Stimulated activated CD4-positive, alpha-beta T cell treated with anti-CD3 and anti-CD28 coated beads, Interleukin-4, amount 100 ng/mL, for 4 hours (primary cell): ENCODE results near the gene FKBP1B.
"Not testable (repeated sequence)": the region's sequence is repeated elsewhere in the genome, so short reads cannot be mapped to it uniquely, and the experiment has no call there.

Experiments used
- DNase-seq, 2 experiments: peaks; one replicate each; pipeline ENCODE4 v3.0.0-alpha.2; 2020

Gene FKBP1B

DNA sequence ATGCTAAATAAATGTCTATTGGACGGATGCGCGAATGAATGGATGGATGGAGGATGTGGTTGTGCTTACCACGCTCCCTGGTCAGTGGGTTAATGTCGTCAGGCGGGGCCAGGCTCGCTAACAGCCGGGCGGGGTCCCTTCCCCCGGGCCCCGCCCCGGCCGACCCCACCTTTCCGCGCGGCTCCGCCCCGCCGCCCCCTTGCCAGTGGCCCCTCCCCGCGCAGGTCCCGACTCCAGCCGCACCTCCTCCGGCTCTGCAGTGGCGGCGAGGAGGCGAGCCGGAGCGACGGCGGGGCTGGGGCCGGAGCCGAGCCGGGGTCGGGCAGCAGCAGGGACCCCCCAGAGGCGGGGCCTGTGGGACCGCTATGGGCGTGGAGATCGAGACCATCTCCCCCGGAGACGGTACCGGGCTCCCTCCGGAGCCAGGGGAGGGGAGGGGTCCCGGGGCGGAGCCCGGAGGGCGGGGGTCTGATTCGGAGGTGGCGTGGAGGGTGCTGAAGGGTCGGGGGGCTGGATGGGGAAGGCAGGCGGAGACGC lies at the start of gene FKBP1B:
Gene FKBP1B (plus strand): TSS at position 257 of the 537 bp plus-strand sequence. CDS start 109 bp downstream, at position 366.
- peak; percentile 30 to 48 for DNase-seq

DNA sequence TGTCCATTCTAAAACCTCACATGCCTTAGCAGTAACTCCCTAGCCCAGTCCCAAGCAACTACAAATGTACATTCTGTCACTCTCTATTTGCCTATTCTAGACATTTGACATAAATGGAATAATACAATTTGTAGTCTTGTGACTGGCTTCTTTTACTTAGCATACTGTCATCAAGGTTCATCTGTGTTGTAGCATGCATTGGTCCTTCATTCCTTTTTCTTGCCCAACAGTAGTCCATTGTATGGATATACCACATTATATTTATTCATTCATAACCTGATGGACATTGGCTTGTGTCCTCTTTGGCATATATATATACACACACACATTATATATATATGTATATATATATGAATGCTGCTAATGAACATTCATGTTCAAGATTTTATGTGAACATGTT lies 41.8 kb upstream of the FKBP1B start:
- no peak for DNase-seq

DNA sequence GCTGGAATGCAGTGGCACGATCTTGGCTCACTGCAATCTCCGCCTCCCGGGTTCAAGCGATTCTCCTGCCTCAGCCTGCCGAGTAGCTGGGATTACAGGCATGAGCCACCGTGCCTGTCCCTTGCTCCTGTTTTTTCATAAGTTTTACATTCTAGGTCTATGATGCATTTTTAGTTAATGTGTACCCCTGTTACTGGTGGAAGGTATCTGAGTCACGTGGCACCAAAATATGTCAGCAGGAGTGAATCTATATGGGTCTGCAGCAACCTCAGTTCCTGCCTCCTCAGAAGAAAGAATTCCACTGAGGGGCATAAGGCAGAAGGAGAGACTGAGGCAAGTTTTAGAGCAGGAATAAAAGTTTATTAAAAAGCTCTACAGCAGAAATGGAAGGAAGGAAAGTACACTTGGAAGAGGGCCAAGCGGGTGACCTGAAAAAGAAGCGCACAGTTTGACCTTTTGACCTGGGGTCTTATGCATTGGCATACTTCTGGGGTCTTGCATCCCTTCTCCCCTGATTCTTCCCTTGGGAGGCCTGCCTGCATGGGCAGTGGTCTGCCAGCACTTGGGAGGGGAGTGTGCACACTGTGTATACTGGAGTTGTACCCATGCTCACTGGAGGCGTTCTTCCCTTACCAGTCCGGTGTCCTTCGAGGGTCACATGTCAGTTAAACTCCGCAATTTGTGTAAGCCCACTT lies 40.7 kb upstream of the FKBP1B start:
- DNase-seq = no peak

DNA sequence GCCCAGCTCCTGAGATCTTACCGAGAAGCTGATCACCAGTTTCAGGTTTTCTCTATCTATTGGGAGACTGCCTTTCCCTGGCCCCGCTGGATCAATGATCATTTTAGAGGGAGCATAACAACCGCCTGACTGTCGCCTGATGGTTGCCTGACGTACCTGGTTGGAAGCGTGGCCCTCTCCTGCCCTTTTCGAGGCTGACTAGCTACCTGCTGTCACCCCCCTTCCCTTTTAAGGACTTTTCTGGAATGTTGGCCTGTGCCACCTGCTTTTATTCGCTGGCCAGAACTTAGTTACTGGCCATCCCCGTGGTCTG lies 40.2 kb upstream of the FKBP1B start:
- no peak for DNase-seq

DNA sequence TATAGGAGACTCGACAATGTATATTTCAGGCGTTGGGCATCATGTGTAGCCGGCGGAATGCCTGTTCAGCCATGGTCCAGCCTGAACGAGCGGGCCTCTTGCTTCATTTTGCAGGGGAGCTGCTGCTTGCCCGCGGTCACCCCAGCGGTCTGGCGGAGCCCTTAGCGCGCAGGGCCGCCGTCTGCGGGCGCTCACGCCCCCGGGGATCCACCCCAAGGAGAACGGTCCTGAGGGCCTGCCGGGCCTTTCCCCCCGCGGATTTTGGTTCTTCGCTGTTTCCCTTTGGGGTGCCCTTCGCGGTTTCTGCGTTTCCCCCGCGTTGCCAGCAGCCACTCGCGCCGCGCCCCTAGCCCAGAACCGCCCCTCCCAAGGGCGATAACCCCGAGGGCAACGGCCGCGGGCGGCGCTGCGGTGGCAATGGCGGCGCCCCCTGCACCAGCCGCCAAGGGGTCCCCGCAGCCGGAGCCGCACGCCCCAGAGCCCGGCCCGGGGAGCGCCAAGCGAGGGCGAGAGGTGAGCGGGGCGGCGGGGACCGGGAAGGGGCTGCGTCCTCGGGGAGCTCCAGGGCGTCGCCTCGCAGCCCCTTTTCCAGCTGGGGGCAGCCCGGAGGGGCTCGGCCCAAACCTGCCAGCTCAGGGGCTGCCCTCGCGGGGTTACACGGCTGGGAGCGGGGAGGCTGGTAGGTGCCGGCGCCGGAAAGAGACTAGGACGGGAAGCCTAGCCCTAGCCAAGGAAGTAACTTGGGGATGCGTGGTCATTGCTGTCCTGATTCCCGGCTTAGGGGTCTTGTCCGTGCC lies 39.7 kb upstream of the FKBP1B start, which contains the start of gene MFSD2B:
Gene MFSD2B (plus strand): TSS at position 406 of the 797 bp plus-strand sequence. CDS start 12 bp downstream, at position 418.
- DNase-seq = no peak

DNA sequence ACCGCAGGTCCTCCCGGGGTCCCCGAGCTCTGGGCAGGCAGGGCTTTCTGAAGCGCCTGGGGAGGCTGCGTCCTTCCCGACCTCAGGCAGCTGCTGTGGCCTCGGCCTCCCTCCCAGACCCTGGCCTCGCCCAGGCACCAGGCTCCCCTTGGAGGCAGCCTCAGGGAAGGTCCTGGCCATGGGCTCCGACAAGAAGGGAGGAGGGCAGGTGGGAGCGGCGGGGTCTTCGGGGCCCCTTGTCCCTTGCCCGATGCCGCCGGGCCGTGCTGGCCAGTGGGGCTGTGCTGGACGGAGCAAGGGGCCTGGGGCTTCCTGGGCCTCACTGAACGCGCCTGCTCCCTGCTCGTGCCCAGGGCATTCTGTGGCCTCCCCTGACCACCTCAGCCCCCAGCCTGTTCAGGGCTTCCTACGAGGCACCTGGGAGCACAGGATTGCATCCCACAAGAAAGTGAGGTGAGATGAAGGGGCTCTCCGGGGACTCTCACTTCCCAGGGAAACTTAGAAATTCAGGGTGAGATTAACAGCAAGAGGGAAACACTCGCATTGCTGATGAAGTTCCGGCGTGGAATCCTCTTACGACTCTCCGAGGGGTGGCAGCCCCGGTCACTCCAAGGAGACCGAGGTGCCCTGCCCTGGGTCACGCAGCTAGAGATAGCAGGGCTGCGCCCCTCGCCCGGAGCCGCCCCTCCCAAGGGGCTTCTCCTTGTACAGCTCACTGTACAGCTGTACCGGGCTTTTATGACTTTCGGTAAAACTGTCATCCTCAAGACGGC lies 38.9 kb upstream of the FKBP1B start:
- no peak for DNase-seq

DNA sequence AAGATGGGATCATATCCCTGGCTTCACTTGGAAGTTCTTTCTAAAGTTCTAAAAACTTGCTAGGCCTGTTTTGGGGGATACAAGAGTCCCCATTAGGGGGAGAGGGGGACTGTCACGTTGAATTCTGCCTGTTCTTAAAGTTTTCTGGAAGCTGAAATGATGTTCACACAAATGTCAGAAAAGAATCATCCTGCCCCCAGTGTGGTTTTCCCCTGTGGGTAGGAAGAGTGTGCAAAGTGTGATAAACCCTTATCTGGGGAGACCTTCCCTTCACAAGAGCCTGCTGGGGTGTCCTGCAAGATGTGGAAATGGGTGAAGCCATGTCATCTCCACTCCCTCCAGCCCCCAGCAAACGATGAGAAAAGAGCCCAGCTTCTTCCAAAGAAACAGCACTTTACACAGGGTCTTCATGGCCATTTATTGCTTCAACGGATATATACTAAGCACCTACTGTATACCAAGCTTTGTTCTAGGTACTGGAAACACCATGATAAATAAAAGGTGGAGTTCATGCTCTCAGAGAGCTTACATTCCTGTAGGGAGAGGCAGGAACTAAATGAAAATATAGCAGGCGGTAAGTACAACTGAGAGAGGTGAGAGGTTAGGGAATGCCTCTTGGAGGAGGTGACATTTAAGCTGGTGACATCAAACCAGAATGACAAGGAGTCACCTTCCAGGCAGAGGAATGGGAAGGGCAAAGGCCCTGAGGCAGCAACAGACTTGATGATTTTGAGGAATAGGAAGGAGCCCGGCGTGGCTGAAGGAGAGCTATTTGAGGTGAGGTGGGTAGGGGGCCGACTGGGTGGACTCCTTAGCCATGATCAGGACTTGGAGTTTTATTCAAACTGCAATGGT lies 38.1 kb upstream of the FKBP1B start:
- DNase-seq = no peak

DNA sequence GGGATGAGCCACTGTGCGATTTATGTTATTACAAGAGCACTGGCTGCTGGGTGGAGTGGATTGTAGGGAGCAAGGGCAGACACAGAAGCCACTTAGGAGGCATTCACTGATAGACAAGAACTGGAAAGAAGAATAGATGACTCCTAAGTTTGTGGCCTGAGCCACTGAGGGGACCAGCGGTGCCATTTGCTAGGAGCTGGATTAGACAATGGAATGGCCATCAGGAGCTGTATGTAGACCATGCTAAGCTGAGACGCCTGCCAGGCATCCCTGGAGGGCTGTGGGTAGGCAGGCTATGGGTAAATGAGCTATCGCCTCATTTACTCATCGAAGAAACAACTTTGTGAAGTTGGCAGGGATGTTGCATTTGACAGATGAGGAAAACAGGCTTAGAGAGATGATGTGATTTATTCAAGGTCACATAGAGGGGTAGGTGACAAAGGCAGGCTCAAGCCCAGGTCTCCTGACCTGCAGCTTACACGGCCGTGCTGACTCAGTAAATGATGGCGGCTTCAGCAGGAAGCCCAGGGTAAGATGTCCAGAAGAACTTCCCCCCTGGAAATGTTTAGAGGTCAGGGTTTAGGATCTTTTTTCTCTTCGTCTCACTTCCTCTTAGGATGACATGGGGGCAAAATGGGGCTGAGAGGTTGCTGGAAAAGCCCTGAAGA lies 36.9 kb upstream of the FKBP1B start:
- DNase-seq = no peak

DNA sequence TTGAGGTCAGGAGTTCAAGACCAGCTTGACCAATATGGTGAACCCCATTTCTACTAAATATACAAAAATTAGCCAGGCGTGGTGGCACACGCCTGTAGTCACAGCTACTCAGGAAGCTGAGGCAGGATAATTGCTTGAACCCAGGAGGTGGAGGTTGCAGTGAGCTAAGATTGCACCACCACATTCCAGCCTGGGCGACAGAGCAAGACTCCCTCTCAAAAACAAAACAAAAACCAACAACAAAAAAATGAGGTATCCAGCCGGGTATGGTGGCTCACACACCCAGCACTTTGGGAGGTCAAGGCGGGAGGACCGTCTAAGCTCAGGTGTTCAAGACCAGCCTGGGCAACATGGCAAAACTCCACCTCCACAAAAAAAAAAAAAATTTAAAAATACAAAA lies 34.6 kb upstream of the FKBP1B start:
- not testable (repeated sequence) for DNase-seq

DNA sequence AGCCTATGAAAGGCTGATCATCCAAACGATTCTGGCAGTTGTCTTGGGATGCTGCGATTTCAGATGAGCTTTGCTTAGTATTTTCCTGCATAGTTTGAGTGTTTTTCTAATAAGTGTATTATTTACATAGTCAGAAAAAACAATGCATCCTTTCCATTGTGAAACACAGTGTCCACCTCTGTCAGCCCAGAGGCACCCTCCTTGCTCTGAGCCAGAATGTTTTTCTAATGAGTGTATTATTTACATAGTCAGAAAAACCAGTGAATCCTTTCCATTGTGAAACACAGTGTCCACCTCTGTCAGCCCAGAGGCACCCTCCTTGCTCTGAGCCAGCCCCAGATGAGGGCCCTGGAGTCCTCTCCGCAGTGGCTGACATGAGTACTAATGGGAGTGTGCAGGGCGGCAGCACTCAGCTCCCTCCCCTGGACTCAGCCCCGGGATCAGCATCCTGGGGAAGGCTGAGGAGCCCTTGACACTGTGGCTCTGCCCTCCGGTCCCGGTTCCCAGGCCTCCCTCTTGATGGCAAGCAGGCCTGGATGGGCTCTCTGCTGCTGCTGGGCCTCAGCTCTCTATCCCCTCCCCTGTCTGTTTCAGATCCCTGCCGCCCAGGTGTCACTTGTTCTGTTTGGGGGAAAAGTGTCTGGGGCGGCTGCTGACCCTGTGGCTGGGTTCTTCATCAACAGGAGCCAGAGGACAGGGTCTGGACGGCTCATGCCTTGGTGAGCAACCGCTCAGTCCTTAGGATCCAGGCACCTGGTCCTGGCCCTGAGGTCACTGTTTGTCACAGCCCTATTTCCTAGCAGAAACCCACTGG lies 33.8 kb upstream of the FKBP1B start:
- DNase-seq = no peak

DNA sequence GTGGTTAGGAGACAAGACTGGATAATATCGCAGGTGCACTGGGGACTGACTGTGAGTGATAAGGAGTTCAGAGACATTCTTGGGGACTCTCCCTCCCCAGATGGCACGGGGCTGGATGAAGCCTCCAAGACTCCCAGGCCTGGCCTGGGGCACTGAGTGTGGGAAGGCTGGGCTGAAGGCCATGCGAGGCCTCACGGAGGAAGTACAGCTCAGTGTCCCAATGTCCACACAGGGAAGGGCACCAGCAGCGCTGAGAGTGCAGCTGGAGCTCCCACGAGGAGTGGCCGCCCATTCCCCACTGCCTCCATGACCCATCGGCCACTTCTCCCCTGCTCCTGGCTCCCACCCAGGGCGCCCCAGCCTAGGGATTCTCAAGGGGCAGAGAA lies 33.2 kb upstream of the FKBP1B start:
- DNase-seq = no peak

DNA sequence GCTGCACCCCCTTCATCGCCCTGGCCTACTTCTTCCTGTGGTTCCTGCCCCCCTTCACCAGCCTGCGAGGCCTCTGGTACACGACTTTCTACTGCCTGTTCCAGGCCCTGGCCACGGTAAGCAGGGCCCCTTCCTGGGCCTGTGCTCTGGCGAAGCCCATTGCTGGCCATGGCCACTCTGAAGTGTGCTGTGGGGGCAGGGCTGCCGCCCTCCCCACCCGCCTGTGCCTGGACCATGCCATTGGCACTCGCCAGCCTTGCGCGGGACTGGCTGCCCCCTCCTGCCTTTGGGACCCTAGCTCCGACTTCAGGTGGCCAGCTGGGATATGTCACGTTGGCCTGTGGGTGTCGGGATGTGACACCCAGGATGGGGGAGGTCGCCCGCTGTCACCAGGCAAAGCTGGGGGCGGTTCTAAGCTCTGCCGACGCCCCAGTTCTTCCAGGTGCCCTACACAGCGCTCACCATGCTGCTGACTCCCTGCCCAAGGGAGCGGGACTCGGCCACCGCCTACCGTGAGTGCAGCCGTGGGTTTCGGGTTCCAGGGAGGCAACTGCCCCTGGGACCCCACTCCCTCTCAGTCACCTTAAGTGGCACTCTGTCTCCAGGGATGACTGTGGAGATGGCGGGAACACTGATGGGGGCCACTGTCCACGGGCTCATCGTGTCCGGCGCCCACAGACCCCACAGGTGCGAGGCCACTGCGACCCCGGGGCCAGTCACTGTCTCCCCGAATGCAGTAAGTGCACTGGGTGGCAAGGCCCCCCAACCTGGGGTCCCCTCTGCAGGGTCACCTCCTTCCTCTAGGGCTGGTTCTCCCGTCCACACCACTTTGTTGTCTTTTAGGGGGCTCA lies 32.5 kb upstream of the FKBP1B start:
- DNase-seq = no peak

DNA sequence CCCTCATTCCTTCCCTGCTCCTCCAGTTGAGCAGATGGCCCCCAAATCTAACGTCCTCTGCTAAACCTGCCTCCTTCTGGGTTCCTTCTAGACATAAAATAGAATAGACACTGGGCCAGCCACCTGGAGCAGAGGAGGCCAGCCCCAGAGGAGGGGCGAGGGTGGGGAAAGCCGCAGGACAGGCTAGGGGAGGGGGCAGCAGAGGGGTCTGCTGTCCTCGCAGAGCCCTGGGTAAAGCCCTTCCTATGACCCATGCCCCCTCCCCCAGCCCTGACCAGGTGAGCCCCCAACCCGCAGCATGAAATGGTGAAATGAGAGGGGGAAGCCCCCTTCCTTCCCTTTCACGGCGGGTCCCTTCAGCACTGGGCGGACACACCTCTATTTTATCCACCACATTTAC lies 31.8 kb upstream of the FKBP1B start:
- no peak for DNase-seq

DNA sequence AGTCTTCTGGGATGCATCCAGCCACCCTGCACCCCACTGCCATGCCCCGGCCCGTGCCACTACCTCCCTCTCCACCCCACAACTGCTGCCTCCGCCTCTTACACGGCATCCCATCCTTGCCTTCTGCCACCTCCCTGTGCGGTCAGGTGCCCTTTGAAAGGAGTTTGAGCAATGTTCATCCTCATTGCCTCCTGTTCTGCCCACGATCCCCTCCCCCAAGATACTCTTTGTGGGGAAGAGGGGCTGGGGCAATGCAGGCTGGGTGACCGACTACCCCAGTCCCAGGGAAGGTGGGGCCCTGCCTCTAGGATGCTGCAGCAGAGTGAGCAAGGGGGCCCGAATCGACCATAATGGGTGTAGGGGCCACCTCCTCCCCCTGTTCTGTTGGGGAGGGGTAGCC lies 31.3 kb upstream of the FKBP1B start:
- DNase-seq = no peak

DNA sequence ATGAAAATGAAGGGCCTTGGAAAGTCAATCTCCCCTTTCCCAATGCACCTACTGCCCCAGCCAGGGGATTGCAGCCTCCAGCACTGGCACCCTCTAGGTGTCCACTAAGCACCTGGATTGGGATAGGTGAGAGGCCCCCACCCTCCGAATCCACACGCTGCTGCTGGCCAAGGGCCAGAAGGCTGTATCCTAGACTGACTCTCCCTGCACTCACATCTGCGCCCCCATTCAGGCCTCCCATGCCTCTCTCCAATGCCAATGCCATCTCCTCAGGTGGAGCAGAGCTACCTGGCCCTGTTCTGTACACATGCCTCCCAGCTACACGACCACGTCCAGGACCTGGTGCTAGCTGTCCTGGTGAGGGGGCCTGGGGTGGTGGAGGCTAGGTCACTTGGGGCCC lies 29.8 kb upstream of the FKBP1B start:
- no peak for DNase-seq

DNA sequence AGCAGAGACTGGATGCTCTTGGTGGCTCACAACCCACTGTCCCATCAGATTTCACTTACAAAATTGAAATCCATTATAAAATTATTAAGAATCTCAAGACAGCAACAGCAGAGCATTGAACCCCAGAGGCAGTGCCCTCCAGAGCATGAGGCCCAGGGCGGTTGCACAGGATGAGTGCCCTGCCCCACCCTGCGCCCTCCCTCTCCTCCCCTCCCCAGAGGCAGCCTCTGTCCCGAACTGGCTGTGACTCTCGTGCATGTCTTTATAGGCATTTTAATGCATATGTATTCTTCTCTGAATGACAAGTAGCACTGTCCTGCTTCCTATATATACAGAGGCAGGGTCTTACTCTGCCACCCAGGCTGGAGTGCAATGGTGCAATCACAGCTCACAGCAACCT lies 29.3 kb upstream of the FKBP1B start:
- DNase-seq = no peak

DNA sequence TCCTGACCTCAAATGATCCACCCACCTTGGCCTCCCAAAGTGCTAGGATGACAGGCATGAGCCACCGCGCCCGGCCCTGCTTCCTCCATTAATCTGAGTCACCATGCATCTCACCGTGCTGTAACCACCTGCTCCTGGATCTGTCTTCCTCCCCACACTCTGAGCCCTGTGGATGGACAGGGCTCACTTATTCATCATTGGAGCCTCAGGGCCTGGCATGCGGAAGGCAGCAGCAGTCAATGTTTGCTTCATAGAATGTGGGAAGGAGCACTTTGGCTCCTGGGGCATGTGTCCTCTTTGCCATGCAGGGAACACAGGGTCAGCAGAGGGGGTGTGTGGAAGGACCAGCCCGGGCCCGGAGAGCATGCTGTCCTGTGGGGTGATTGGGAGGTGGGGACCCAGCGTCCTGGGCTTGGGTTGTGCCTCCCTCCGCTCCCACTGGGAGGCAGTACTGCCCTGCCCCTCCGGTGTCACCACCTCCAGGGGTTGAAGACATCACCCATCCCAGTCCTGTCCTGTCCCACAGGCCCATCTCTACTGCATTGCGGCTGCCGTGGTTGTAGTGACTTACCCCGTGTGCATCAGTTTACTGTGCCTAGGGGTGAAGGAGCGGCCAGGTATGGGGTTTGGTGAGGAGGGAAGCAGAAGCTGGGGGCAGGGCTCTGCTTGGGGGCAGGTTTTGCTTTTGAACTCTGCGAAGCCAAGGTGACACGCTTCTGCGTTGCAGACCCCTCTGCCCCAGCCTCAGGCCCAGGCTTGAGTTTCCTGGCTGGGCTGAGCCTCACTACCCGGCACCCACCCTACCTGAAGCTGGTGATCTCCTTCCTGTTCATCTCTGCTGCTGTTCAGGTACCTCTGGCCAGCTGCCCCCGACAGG lies 28.2 kb upstream of the FKBP1B start:
- DNase-seq = no peak

DNA sequence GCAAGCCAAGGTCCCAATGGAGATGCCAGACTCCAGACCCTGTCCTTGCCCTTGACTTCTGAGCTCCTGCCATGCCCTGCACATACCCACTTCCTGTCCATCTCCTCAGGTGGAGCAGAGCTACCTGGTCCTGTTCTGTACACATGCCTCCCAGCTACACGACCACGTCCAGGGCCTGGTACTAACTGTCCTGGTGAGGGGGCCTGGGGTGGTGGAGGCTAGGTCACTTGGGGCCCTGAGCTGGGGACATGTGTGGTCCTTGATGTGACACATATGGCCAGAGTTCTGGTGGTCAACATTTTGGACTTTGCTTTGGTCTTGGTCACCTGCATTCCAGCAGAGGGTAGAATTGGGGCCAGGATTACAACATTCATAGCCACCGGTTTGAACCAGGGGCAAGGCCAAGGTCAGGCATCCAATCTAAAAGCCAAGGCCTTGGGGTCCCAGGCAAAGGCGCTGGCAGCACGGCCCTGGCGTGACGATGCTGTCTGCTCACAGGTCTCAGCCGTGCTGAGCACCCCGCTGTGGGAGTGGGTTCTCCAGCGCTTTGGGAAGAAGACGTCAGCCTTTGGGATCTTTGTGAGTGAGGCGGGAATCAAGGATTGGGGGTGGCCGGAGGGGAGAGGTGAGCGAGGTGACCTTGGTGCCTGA lies 27.1 kb upstream of the FKBP1B start:
- DNase-seq = no peak
